ENCODE measurements around the gene SRRM3. TPM values are rescaled to one million over a fixed set of nuclear protein-coding genes. Genes with fewer than 3 reads are reported as not detected.

Gene SRRM3
- total and polyA plus RNA-seq, 2 experiments from 2014 or later = 0.39 to 0.65 TPM

- no peak for TF ChIP-seq EZH2 (IDR thresholded peaks at IDR 0.05; ENCODE audit: insufficient read depth, poor library complexity, severe bottlenecking)
- TF ChIP-seq EZH2phosphoT487 (IDR thresholded peaks at IDR 0.05; ENCODE audit: insufficient read depth, low read depth) = no peak
- no peaks in the 10 kb centered on the region for H3K27me3 ChIP-seq (replicated peaks; ENCODE audit: insufficient read depth)
- in situ Hi-C loops (cut with MboI) = no loop called here
- peaks cover 25% of the 10 kb centered on the region for H4K20me1 ChIP-seq (ENCODE audit: insufficient read depth)
- no peak overlapping the region for H3K27ac ChIP-seq
- H3K9ac ChIP-seq = no peak overlapping the region
- peaks cover 39% of the 10 kb centered on the region for H3K36me3 ChIP-seq (ENCODE audit: low read depth)
- H3K79me2 ChIP-seq (ENCODE audit: insufficient read depth) = peaks cover 99% of the 10 kb centered on the region
- no peaks in the 10 kb centered on the region for H3K9me2 ChIP-seq (ENCODE audit: insufficient read depth)
- no peak for DNase-seq
- WGBS, 2 experiments (ENCODE audit: low coverage in 1 of 2, low lambda C conversion rate in 2 of 2, missing lambda C conversion rate in 2 of 2) = 82 to 85% methylated on average over 15 of the region's 15 CpGs
- no peaks in the 10 kb centered on the region for H3K9me3 ChIP-seq (ENCODE audit: low read depth)
- no peak overlapping the region for H3K4me2 ChIP-seq (ENCODE audit: unreplicated experiment)
- peaks cover 18% of the 10 kb centered on the region for H3K4me1 ChIP-seq (ENCODE audit: insufficient read depth)
- H2AFZ ChIP-seq = no peak overlapping the region
- no peak overlapping the region for H3K4me3 ChIP-seq
- H3F3A ChIP-seq (ENCODE audit: insufficient read depth) = peaks cover 53% of the 10 kb centered on the region
Measured at GRCh38 chr7:76328389-76328788, 126.7 kb downstream of the SRRM3 start.

GRCh38 chr7:76329479-76329878 is 127.8 kb downstream of the SRRM3 start:
- no peak overlapping the region for H3K4me3 ChIP-seq
- no peak for DNase-seq
- H3K36me3 ChIP-seq (ENCODE audit: low read depth) = peaks cover 39% of the 10 kb centered on the region
- in situ Hi-C loops (cut with MboI) = no loop called here
- no peaks in the 10 kb centered on the region for H3K9me3 ChIP-seq (ENCODE audit: low read depth)
- no peaks in the 10 kb centered on the region for H3K9me2 ChIP-seq (ENCODE audit: insufficient read depth)
- peaks cover 10% of the 10 kb centered on the region; the same call in 1 of the 2 replicates for H3K4me1 ChIP-seq (ENCODE audit: insufficient read depth)
- no peaks in the 10 kb centered on the region for H3K27me3 ChIP-seq (replicated peaks; ENCODE audit: insufficient read depth)
- no peak overlapping the region for H3K27ac ChIP-seq
- H3K9ac ChIP-seq = no peak overlapping the region
- no peak overlapping the region for H3K4me2 ChIP-seq (ENCODE audit: unreplicated experiment)
- 94 to 95% methylated on average over 27 to 29 of the region's 29 CpGs for WGBS, 2 experiments (ENCODE audit: low coverage in 1 of 2, low lambda C conversion rate in 2 of 2, missing lambda C conversion rate in 2 of 2)
- peaks cover 35% of the 10 kb centered on the region for H4K20me1 ChIP-seq (ENCODE audit: insufficient read depth)
- no peak overlapping the region for H2AFZ ChIP-seq
- peaks cover 99% of the 10 kb centered on the region for H3K79me2 ChIP-seq (ENCODE audit: insufficient read depth)
- peaks cover 42% of the 10 kb centered on the region for H3F3A ChIP-seq (ENCODE audit: insufficient read depth)
- no peak for TF ChIP-seq EZH2phosphoT487 (IDR thresholded peaks at IDR 0.05; ENCODE audit: insufficient read depth, low read depth)
- TF ChIP-seq EZH2 (IDR thresholded peaks at IDR 0.05; ENCODE audit: insufficient read depth, poor library complexity, severe bottlenecking) = no peak

GRCh38 chr7:76330261-76330660 is 128.6 kb downstream of the SRRM3 start:
- Histone ChIP-seq H3K79me2 (ENCODE audit: insufficient read depth) (peaks cover 99% of the 10 kb centered on the region), H3K4me3 (no peak overlapping the region), H3K4me2 (ENCODE audit: unreplicated experiment) (no peak overlapping the region), H3F3A (ENCODE audit: insufficient read depth) (peaks cover 37% of the 10 kb centered on the region), H3K36me3 (ENCODE audit: low read depth) (peaks cover 37% of the 10 kb centered on the region), H3K9ac (no peak overlapping the region), H3K9me3 (ENCODE audit: low read depth) (no peaks in the 10 kb centered on the region), H3K27me3 (replicated peaks; ENCODE audit: insufficient read depth) (no peaks in the 10 kb centered on the region), H3K9me2 (ENCODE audit: insufficient read depth) (no peaks in the 10 kb centered on the region), H3K4me1 (ENCODE audit: insufficient read depth) (peaks cover 10% of the 10 kb centered on the region; the same call in 1 of the 2 replicates), H3K27ac (no peak overlapping the region), H4K20me1 (ENCODE audit: insufficient read depth) (peaks cover 35% of the 10 kb centered on the region), H2AFZ (no peak overlapping the region)
- WGBS, 2 experiments (ENCODE audit: low coverage in 1 of 2, low lambda C conversion rate in 2 of 2, missing lambda C conversion rate in 2 of 2) = 58 to 59% methylated on average over 4 of the region's 4 CpGs
- no peak for TF ChIP-seq EZH2 (IDR thresholded peaks at IDR 0.05; ENCODE audit: insufficient read depth, poor library complexity, severe bottlenecking)
- TF ChIP-seq EZH2phosphoT487 (IDR thresholded peaks at IDR 0.05; ENCODE audit: insufficient read depth, low read depth) = no peak
- in situ Hi-C loops (cut with MboI) = no loop called here
- no peak for DNase-seq

- WGBS, 2 experiments (ENCODE audit: low coverage in 1 of 2, low lambda C conversion rate in 2 of 2, missing lambda C conversion rate in 2 of 2) = 92 to 93% methylated on average over 5 of the region's 5 CpGs
- Histone ChIP-seq H3K4me2 (ENCODE audit: unreplicated experiment) (no peak overlapping the region), H3K9ac (no peak overlapping the region), H3K4me3 (no peak overlapping the region), H3F3A (ENCODE audit: insufficient read depth) (peaks cover 36% of the 10 kb centered on the region), H3K27me3 (replicated peaks; ENCODE audit: insufficient read depth) (no peaks in the 10 kb centered on the region), H3K9me2 (ENCODE audit: insufficient read depth) (no peaks in the 10 kb centered on the region), H3K27ac (no peak overlapping the region), H3K36me3 (ENCODE audit: low read depth) (peaks cover 33% of the 10 kb centered on the region), H4K20me1 (ENCODE audit: insufficient read depth) (peaks cover 35% of the 10 kb centered on the region), H3K9me3 (ENCODE audit: low read depth) (no peaks in the 10 kb centered on the region), H3K79me2 (ENCODE audit: insufficient read depth) (peaks cover 99% of the 10 kb centered on the region), H3K4me1 (ENCODE audit: insufficient read depth) (peaks cover 10% of the 10 kb centered on the region; the same call in 1 of the 2 replicates), H2AFZ (no peak overlapping the region)
- TF ChIP-seq EZH2 (IDR thresholded peaks at IDR 0.05; ENCODE audit: insufficient read depth, poor library complexity, severe bottlenecking) (no peak), EZH2phosphoT487 (IDR thresholded peaks at IDR 0.05; ENCODE audit: insufficient read depth, low read depth) (no peak)
- in situ Hi-C loops (cut with MboI) = no loop called here
- DNase-seq = no peak
Measured at GRCh38 chr7:76330673-76331072, 129.0 kb downstream of the SRRM3 start.

- Histone ChIP-seq H3K79me2 (ENCODE audit: insufficient read depth) (peaks cover 99% of the 10 kb centered on the region), H3K9ac (no peak overlapping the region), H3K27ac (no peak overlapping the region), H3K9me2 (ENCODE audit: insufficient read depth) (no peaks in the 10 kb centered on the region), H3K4me1 (ENCODE audit: insufficient read depth) (peaks cover 3% of the 10 kb centered on the region; the same call in 1 of the 2 replicates), H4K20me1 (ENCODE audit: insufficient read depth) (peaks cover 35% of the 10 kb centered on the region; the same call in 1 of the 2 replicates), H3K9me3 (ENCODE audit: low read depth) (no peaks in the 10 kb centered on the region), H3K4me2 (ENCODE audit: unreplicated experiment) (no peak overlapping the region), H3K36me3 (ENCODE audit: low read depth) (peaks cover 21% of the 10 kb centered on the region), H3K27me3 (replicated peaks; ENCODE audit: insufficient read depth) (no peaks in the 10 kb centered on the region), H3F3A (ENCODE audit: insufficient read depth) (peaks cover 24% of the 10 kb centered on the region), H2AFZ (no peak overlapping the region), H3K4me3 (no peak overlapping the region)
- in situ Hi-C loops (cut with MboI) = no loop called here
- no peak for TF ChIP-seq EZH2phosphoT487 (IDR thresholded peaks at IDR 0.05; ENCODE audit: insufficient read depth, low read depth)
- TF ChIP-seq EZH2 (IDR thresholded peaks at IDR 0.05; ENCODE audit: insufficient read depth, poor library complexity, severe bottlenecking) = no peak
- DNase-seq = no peak
- WGBS, 2 experiments (ENCODE audit: low coverage in 1 of 2, low lambda C conversion rate in 2 of 2, missing lambda C conversion rate in 2 of 2) = 87 to 88% methylated on average over 9 of the region's 9 CpGs
Measured at GRCh38 chr7:76332078-76332477, 130.4 kb downstream of the SRRM3 start.
